MM.1S (cell line): ENCODE results near the gene AJUBA.

ENCODE experiments used
- EZH2 ChIP-seq: fragments of 300-600 bp; sonication (generic); optimal IDR thresholded peaks from 2 replicates; pipeline ENCODE3; 2017; ENCODE audit warnings: low read depth, mild to moderate bottlenecking, antibody characterized with exemption, low read length, mixed read lengths
- TF ChIP-seq, protein P1 (sequence below): fragments of 300-600 bp; sonication (generic); IDR thresholded peaks from 2 replicates; pipeline ENCODE4 v1.5.1; 2016; ENCODE audit warnings: antibody characterized with exemption, low read length, mixed read lengths

DNA sequence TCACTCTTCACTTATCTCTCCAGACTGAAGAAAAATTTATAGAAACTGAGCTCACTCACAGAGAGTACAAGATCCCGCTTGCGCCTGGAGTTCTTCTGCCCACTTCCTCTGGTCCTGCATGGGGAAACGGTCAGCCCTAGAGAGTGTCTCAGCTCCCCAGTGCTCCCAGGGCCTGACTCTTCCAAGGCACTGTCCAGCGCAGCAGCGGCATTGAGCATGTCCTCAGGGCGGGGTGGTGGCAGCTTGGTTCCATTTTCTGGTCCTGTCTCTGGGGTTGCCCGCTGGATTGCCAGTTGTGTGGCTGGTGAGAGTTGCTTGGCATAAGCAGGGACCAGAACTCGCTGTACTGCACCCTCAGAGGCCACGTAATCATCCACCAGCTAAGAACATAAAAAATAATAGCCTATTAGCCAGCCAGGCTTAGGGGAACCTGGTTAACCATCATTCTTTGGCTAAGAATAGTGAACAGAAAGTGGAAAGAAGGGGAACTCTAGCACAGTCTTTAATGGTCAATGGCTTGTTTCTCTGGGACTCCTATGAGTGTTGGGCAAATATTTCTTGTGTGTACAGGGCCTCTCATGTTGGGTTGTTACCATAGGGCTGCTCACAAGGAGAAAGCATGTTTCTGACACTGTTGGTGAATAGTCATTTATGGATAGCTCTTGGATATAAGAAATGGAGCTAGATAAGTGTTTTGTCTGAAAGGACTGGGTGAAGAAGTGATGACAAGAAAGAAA lies 13.7 kb upstream of the AJUBA start:
- TF ChIP-seq, protein P1, sequence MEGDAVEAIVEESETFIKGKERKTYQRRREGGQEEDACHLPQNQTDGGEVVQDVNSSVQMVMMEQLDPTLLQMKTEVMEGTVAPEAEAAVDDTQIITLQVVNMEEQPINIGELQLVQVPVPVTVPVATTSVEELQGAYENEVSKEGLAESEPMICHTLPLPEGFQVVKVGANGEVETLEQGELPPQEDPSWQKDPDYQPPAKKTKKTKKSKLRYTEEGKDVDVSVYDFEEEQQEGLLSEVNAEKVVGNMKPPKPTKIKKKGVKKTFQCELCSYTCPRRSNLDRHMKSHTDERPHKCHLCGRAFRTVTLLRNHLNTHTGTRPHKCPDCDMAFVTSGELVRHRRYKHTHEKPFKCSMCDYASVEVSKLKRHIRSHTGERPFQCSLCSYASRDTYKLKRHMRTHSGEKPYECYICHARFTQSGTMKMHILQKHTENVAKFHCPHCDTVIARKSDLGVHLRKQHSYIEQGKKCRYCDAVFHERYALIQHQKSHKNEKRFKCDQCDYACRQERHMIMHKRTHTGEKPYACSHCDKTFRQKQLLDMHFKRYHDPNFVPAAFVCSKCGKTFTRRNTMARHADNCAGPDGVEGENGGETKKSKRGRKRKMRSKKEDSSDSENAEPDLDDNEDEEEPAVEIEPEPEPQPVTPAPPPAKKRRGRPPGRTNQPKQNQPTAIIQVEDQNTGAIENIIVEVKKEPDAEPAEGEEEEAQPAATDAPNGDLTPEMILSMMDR: no peak
- TF ChIP-seq EZH2: no peak
